Left renal pelvis (tissue), 4 donors: ENCODE results near the gene PHF21A. TPM values are rescaled to one million over a fixed set of nuclear protein-coding genes. Genes with fewer than 3 reads are reported as not detected.
"Not testable (repeated sequence)": the region's sequence is repeated elsewhere in the genome, so short reads cannot be mapped to it uniquely, and the experiment has no call there.

Source experiments
- DNase-seq, 4 donors: peaks; one replicate each; pipeline ENCODE4 v3.0.0-alpha.2; 2013; ENCODE audit warnings: low read depth in 4 of 4, low spot score in 3 of 4
- polyA plus RNA-seq, 4 donors: library from polyadenylated mRNA; unstranded; fragments of 120-200 nt; gene quantifications; one replicate each; pipeline ENCODE4 v1.2.1, GENCODE V29; 2013; ENCODE audit not compliant: insufficient read length in 4 of 4

PHF21A gene
- polyA plus RNA-seq, 4 donors = 44.2 to 57.6 (median 53.2) TPM

GRCh38 chr11:46045811-46046210, 75.4 kb downstream of the PHF21A start:
- no peak for DNase-seq

- no peak for DNase-seq
Measured at GRCh38 chr11:46044601-46045000, 76.7 kb downstream of the PHF21A start.

- DNase-seq = no peak
Measured at GRCh38 chr11:46039990-46040389, 81.3 kb downstream of the PHF21A start.

GRCh38 chr11:46038529-46038928, 82.7 kb downstream of the PHF21A start:
- DNase-seq = no peak

GRCh38 chr11:46036969-46037368, 84.3 kb downstream of the PHF21A start:
- no peak for DNase-seq

DNA sequence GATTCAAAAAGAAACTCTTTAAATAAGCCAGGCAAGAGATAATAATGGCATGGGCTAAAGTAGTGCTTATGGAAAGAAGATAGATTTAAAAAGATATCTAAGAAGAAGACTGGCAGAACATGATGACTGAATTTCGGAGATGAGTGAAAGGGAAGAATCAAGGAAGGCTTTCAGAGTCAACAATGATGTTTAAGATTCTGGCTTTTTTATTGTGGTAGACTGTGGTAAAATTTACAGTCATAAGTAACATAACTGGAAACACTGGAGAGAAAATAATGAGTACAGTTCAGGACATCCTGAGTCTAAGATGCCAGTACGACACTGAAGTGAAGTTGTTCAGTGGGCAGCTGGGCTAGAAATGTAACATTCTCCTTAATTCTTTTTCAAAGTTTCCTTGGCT, 85.2 kb downstream of the PHF21A start:
- no peak for DNase-seq

DNA sequence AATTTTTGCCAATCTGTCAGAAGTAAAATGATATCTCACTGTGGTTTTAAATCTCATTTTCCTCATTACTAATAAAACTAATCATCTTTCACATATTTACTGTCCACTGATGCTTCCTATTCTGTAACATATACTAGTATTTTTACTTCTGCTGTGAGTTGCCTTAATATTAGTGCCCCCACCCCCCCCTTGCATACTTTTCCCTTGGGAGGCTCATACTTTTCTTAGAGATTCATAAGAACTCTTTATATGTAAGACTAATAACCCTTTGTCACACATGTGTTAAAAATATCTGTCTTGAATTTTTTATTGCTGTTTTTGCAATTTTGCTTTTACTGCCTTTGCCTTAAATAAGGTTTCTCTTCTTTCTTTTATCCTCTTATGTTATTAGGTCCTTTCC, 87.2 kb downstream of the PHF21A start:
- no peak for DNase-seq

GRCh38 chr11:46026606-46027293, 94.5 kb downstream of the PHF21A start:
- DNase-seq = no peak

GRCh38 chr11:46020084-46020599, 101.1 kb downstream of the PHF21A start:
- DNase-seq = no peak

DNA sequence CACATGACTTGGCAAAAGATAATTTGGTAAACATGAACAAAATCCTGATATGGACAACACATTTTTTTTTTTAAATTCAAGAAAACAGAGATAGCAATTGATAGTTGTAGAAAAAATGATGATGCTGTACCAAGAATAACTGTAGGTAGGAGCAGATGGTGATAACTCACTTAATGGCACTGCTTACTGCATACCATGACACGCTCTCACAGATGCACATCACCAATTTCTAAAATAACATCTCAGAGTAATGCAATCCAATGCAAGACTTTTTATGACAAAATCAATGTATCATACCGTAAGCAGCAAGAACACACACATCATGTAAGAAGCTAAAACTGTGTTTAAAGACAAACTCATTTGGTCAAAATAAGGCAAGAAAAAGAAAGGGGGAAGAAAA, 102.6 kb downstream of the PHF21A start:
- DNase-seq = no peak

DNA sequence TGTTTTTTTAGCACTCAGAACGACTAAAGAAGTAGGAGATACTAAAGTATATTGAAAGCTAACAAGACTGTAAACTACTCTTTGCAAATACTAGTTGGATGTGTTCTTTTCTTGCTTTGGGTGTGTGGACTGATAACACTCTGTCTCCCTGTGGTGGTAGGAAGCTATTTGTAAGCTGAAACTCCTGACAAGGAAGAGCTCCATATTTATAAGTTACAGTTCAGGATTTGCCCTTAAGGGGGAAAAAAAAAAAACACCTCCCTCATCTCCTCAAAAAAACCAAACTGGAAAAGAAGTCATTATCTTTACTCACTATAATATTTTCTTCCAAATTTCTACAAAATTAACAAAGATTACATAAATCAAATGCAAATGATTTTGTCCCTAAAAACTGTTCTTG, 103.9 kb downstream of the PHF21A start:
- DNase-seq = no peak

DNA sequence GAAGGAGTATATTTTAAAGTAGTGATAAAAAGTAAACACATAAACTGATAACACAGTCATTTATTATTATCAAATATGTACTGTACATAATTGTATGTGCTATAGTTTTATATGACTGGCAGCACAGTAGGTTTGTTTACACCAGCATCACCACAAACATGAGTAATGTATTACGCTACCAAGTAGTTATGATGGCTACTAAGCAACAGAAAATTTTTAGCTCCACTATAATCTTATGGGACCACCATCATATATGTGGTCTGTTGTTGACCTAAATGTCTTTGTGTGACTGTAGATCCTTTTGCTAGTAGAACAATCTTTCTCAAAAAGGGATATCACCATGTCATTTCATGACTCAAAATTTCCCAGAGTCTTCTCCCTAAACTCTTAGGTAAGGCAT, 105.3 kb downstream of the PHF21A start:
- DNase-seq = no peak

DNA sequence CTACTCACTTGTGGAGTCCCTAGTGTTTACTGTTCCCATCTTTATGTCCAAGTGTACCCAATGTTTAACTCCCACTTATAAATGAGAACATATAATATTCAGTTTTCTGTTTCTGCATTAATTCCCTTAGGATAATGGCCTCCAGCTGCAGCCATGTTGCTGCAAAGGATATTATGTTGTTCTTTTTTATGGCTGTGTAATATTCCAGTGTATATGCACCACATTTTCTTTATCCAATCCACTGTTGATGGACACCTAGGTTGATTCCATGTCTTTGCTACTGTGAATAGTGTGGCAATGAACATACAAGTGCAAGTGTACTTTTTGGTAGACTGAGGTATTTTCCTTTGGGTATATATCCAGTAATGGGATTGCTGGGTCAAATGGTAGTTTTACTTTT, 107.1 kb downstream of the PHF21A start:
- DNase-seq = not testable (repeated sequence)

GRCh38 chr11:46012185-46012584, 109.1 kb downstream of the PHF21A start:
- DNase-seq = no peak

GRCh38 chr11:46010100-46010499, 111.2 kb downstream of the PHF21A start:
- no peak for DNase-seq

GRCh38 chr11:46009647-46010046, 111.6 kb downstream of the PHF21A start:
- no peak for DNase-seq

GRCh38 chr11:46006418-46007070, 114.7 kb downstream of the PHF21A start:
- DNase-seq = peak; percentile 29 to 61 (median 46)

- DNase-seq = no peak
Measured at GRCh38 chr11:46003572-46003971, 117.7 kb downstream of the PHF21A start.

DNA sequence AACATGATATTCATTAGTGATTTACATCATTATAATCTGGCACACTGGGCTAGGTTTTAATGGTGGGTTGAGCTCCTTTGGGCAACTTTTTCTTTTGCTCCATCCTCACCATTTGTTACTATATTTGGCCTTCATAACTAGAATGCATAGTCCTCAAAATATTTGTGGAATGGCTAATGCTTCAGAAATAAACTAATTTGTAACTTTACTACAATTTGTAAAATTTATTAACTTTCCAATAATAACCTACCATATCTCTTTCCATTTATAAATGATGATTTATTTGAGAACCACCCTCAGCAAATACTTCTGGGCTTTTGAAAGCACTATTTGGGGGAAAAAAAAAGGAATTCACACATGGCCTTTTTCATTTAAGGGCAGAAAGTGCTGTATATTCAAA, 119.1 kb downstream of the PHF21A start:
- no peak for DNase-seq

GRCh38 chr11:46001448-46001914, 119.8 kb downstream of the PHF21A start:
- DNase-seq = no peak

GRCh38 chr11:45997599-45997998, 123.7 kb downstream of the PHF21A start:
- no peak for DNase-seq

DNA sequence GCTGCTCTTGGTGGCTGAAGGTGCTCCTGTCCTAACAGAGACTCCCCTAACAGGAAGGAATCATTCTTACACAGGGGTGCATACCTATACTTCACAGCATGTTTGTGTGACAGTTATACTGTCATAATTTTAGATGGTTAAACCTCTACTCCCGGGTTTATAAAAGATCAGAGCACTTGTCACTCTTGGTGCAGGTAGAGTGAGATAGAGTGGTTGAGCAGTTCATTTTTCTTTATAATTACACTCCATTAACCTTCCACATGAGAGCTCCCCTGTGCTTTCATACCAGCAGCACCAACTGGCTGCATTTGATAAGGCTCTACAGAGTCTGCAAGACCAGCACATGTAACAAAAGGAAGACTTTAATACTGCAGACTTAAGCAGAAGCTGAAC, 125.9 kb downstream of the PHF21A start:
- no peak for DNase-seq
